Measurements from ENCODE around the gene PIPOX.
A peak's percentile ranks its signal among the peaks of the same experiment; 100 is the strongest.

The PIPOX gene

GRCh38 chr17:29090750-29091605, 48.0 kb downstream of the PIPOX start:
- no peak for DNase-seq (ENCODE audit: low read depth)
- peak; percentile 8 for TF ChIP-seq CTCF (conservative IDR thresholded peaks at IDR 0.05; ENCODE audit: low read depth, low read length)
- no peak overlapping the region for H3K4me3 ChIP-seq (ENCODE audit: low read depth, low read length)

GRCh38 chr17:29091606-29092289, 48.8 kb downstream of the PIPOX start:
- no peak for TF ChIP-seq CTCF (conservative IDR thresholded peaks at IDR 0.05; ENCODE audit: low read depth, low read length)
- DNase-seq (ENCODE audit: low read depth): no peak
- no peak overlapping the region for H3K4me3 ChIP-seq (ENCODE audit: low read depth, low read length)

- TF ChIP-seq CTCF (conservative IDR thresholded peaks at IDR 0.05; ENCODE audit: low read depth, low read length): no peak
- H3K4me3 ChIP-seq (ENCODE audit: low read depth, low read length): no peak overlapping the region
- DNase-seq (ENCODE audit: low read depth): no peak
Measured at GRCh38 chr17:29093090-29093871, 50.3 kb downstream of the PIPOX start.

GRCh38 chr17:29094101-29094708, 51.3 kb downstream of the PIPOX start:
- TF ChIP-seq CTCF (conservative IDR thresholded peaks at IDR 0.05; ENCODE audit: low read depth, low read length): no peak
- H3K4me3 ChIP-seq (ENCODE audit: low read depth, low read length): no peak overlapping the region
- no peak for DNase-seq (ENCODE audit: low read depth)

GRCh38 chr17:29095439-29095838, 52.5 kb downstream of the PIPOX start:
- DNase-seq (ENCODE audit: low read depth): no peak
- no peak overlapping the region for H3K4me3 ChIP-seq (ENCODE audit: low read depth, low read length)
- no peak for TF ChIP-seq CTCF (conservative IDR thresholded peaks at IDR 0.05; ENCODE audit: low read depth, low read length)

- no peak for TF ChIP-seq CTCF (conservative IDR thresholded peaks at IDR 0.05; ENCODE audit: low read depth, low read length)
- no peak overlapping the region for H3K4me3 ChIP-seq (ENCODE audit: low read depth, low read length)
- DNase-seq (ENCODE audit: low read depth): no peak
Measured at GRCh38 chr17:29096094-29096493, 53.2 kb downstream of the PIPOX start.
